GM18511 (cell line): ENCODE results near the gene HBS1L.

Experiments
- ATAC-seq: cut with Tn5 transposase; IDR thresholded peaks from one replicate; pipeline ENCODE4 v1.9.1; 2021; ENCODE audit warnings: mild to moderate bottlenecking, moderate library complexity; ENCODE audit not compliant: unreplicated experiment

HBS1L gene

GRCh38 chr6:134921276-134921675, 133.3 kb downstream of the HBS1L start:
- no peak for ATAC-seq

- ATAC-seq, result no peak
These were observed 134.2 kb downstream of the HBS1L start for GRCh38 chr6:134920422-134920821.

- ATAC-seq, result no peak
These were observed 136.1 kb downstream of the HBS1L start for GRCh38 chr6:134918418-134918961.

GRCh38 chr6:134911547-134911946, 143.1 kb downstream of the HBS1L start:
- ATAC-seq, result no peak

GRCh38 chr6:134910593-134910935, 144.1 kb downstream of the HBS1L start:
- no peak for ATAC-seq
